Ishikawa (cell line): Measurements from ENCODE around the gene FCHSD2.

ENCODE experiments used
- CEBPB ChIP-seq: IDR thresholded peaks from 2 replicates; pipeline ENCODE4 v1.6.1; 2012
- CREB1 ChIP-seq: IDR thresholded peaks from 2 replicates; pipeline ENCODE4 v1.6.1; 2012; ENCODE audit warnings: low read depth
- EGR1 ChIP-seq: IDR thresholded peaks from 2 replicates; pipeline ENCODE4 v1.6.1; 2012
- EP300 ChIP-seq: IDR thresholded peaks from 2 replicates; pipeline ENCODE4 v1.6.1; 2012; ENCODE audit warnings: borderline replicate concordance
- FOXM1 ChIP-seq: IDR thresholded peaks from 2 replicates; pipeline ENCODE4 v1.6.1; 2012; ENCODE audit warnings: low read depth, borderline replicate concordance
- NFIC ChIP-seq: IDR thresholded peaks from 2 replicates; pipeline ENCODE4 v1.6.1; 2012
- RAD21 ChIP-seq: IDR thresholded peaks from 2 replicates; pipeline ENCODE4 v1.6.1; 2012; ENCODE audit warnings: low read depth
- TAF1 ChIP-seq: IDR thresholded peaks from 2 replicates; pipeline ENCODE4 v1.6.1; 2012; ENCODE audit warnings: low read depth, mild to moderate bottlenecking
- TCF12 ChIP-seq: IDR thresholded peaks from 2 replicates; pipeline ENCODE4 v1.6.1; 2012; ENCODE audit warnings: low read depth
- TEAD4 ChIP-seq: IDR thresholded peaks from 2 replicates; pipeline ENCODE4 v1.6.1; 2012
- YY1 ChIP-seq: IDR thresholded peaks from 2 replicates; pipeline ENCODE4 v1.6.1; 2012; ENCODE audit warnings: low read depth
- ZBTB7A ChIP-seq: IDR thresholded peaks from 2 replicates; pipeline ENCODE4 v1.6.1; 2012; ENCODE audit warnings: low read depth
- TF ChIP-seq, protein P1 (sequence below): IDR thresholded peaks from 2 replicates; pipeline ENCODE4 v1.6.1; 2012
- TF ChIP-seq, protein P2 (sequence below): IDR thresholded peaks from 2 replicates; pipeline ENCODE4 v1.6.1; 2012
- TF ChIP-seq, protein P3 (sequence below): IDR thresholded peaks from 2 replicates; pipeline ENCODE4 v1.6.1; 2012; ENCODE audit warnings: low read depth, mild to moderate bottlenecking

FCHSD2 gene

DNA sequence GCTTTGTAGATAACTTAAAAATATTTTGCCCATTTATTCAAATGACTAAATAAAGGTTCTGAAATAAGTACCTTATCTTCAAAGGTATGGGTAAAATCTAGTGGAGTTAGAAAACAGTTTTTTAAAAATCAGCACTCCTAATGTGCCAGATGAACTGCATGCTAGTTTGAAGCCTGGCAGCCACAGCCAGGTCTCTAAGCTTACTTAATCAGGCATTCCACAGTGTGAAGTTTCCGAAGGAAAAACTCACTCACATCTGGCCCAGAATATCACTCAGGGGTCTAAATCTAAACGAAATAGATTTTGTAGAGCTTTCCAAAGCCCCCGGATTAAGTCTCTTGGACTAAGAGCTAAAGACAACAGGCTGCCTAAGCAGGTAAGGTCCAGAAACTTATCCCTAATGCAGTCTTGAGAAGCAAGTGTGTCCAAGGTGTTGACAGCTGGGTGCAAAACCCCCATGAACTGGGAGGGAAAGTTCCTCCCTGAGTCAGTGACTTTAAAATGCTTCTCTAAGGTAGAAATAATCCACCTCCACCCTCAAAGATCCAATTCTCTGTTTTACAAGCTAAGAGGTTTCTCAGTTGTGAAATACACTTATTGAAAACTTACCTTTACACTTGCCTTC lies 157.6 kb downstream of the FCHSD2 start:
- TF ChIP-seq CREB1 = no peak
- no peak for TF ChIP-seq TEAD4
- no peak for TF ChIP-seq RAD21
- TF ChIP-seq, protein P1, sequence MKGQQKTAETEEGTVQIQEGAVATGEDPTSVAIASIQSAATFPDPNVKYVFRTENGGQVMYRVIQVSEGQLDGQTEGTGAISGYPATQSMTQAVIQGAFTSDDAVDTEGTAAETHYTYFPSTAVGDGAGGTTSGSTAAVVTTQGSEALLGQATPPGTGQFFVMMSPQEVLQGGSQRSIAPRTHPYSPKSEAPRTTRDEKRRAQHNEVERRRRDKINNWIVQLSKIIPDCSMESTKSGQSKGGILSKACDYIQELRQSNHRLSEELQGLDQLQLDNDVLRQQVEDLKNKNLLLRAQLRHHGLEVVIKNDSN = no peak
- no peak for TF ChIP-seq EP300
- no peak for TF ChIP-seq CEBPB
- TF ChIP-seq TCF12 = no peak
- TF ChIP-seq, protein P2, sequence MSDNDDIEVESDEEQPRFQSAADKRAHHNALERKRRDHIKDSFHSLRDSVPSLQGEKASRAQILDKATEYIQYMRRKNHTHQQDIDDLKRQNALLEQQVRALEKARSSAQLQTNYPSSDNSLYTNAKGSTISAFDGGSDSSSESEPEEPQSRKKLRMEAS = no peak
- no peak for TF ChIP-seq NFIC
- TF ChIP-seq EGR1 = no peak
- TF ChIP-seq TAF1 = no peak
- TF ChIP-seq FOXM1 = no peak
- TF ChIP-seq, protein P3, sequence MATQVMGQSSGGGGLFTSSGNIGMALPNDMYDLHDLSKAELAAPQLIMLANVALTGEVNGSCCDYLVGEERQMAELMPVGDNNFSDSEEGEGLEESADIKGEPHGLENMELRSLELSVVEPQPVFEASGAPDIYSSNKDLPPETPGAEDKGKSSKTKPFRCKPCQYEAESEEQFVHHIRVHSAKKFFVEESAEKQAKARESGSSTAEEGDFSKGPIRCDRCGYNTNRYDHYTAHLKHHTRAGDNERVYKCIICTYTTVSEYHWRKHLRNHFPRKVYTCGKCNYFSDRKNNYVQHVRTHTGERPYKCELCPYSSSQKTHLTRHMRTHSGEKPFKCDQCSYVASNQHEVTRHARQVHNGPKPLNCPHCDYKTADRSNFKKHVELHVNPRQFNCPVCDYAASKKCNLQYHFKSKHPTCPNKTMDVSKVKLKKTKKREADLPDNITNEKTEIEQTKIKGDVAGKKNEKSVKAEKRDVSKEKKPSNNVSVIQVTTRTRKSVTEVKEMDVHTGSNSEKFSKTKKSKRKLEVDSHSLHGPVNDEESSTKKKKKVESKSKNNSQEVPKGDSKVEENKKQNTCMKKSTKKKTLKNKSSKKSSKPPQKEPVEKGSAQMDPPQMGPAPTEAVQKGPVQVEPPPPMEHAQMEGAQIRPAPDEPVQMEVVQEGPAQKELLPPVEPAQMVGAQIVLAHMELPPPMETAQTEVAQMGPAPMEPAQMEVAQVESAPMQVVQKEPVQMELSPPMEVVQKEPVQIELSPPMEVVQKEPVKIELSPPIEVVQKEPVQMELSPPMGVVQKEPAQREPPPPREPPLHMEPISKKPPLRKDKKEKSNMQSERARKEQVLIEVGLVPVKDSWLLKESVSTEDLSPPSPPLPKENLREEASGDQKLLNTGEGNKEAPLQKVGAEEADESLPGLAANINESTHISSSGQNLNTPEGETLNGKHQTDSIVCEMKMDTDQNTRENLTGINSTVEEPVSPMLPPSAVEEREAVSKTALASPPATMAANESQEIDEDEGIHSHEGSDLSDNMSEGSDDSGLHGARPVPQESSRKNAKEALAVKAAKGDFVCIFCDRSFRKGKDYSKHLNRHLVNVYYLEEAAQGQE = no peak
- TF ChIP-seq YY1 = no peak
- TF ChIP-seq ZBTB7A = no peak

DNA sequence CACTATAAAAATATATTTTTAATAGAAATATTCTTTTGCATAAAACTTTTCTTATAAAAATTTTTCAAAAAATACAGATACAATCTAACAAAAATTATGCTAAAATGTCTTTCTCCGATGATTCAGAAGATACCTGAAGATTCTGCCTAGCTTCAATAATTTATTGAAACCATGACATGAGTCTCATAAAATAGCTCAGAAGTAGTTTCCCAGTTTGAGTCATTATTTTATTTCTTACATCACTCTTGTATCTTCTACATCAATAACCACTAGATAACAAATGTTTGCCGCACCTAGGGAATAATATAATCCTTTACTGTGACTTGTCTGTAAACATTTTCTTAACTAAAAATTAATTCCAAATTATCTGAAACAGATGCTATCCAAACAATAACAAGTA lies 158.6 kb downstream of the FCHSD2 start:
- TF ChIP-seq FOXM1 (no peak), CREB1 (no peak), TCF12 (no peak), RAD21 (no peak), NFIC (no peak), TEAD4 (no peak), ZBTB7A (no peak), TAF1 (no peak), YY1 (no peak), CEBPB (no peak), EGR1 (no peak), EP300 (no peak)
- TF ChIP-seq, protein P2 = no peak
- TF ChIP-seq, protein P1 = no peak
- TF ChIP-seq, protein P3 = no peak

DNA sequence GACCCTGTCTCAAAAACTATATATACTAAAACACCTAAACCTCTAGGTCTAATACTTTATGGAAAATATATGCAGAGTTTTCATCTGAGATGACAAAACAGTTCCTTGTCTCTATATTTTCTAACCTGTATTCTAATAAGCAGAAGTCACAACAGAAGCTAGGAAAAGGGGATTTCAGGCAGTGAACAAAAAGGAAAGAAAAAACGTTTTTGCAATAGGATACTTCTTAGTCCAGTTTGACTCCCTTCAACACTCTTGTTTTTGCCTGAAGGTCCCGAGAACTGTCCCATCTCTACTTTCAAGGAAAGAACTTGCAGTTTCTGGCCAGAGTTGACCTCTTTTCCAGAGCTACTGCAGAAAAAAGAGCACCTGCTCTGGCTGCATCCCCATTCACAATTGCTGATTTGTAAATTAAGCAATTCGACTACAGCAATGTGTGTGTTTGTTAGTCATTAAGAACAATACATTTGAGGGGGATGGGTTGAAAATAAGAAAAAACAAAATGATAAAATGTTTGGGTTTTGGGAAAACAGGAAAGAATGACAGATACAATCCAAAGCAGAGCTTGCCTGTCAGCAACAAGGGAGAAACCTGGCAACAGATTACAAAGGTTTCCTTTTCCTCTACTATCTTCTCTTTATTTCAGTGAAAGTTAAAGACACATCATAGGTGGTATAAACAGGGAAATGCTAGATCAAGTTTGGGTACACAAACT lies 160.0 kb downstream of the FCHSD2 start:
- TF ChIP-seq TEAD4 (no peak), YY1 (no peak), FOXM1 (no peak)
- TF ChIP-seq, protein P1 = no peak

DNA sequence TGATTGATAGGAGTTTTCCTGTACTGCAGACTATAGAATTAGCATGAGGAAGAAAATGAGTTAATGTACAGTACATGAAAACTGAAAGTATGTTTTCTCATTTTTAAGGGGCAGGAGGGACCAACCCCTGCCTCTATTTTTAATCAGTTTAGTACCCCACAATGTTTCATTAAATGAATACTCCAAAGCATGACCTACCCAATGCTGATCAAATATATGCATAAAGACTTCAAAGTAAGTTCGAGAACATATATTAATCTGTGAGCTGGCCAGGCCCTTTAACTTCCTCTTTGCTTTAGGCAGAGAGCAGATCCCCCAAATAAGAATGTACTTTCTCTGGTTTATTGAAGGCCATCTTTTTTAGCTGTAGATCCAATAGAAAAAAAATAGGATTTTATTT lies 161.0 kb downstream of the FCHSD2 start:
- no peak for TF ChIP-seq ZBTB7A
- TF ChIP-seq, protein P1 = no peak

DNA sequence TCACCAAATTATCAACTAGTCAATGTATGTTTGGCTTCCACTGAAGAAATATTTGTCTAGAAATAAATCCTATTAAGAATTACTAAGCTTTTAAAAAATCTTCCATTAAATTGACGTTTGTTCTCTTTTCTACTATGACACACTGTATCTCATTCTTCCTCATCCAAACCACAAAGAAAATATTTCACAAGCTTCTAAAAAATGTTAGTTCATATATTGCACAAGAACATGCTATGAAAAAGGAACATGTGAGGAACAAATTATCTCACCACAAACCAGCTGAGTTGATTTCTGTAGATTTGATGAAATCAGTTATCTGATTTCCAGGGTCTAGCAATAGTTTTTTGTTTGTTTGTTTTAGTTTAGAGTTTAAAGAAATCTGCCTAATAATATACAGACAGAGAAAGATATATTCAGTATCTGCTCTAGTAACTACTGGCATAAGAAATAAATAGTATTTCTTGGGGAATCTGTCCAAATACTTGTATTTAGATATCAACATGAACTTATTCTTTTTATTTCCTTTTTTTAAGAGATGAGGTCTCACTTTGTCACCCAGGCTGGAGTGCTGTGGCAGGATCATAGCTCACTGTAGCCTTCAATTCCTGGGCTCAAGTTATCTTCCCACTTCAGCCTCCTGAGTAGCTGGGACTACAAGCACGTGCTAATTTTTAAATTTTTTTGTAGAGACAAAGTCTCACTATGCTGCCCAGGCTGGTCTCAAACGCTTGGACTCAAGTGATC lies 166.2 kb downstream of the FCHSD2 start:
- TF ChIP-seq, protein P2 = no peak
- no peak for TF ChIP-seq CEBPB
